NCI-H2227 (cell line): ENCODE results near the gene STX12.
"Not testable (repeated sequence)": the region's sequence is repeated elsewhere in the genome, so short reads cannot be mapped to it uniquely, and the experiment has no call there.

Experiments
- DNase-seq: peaks from one replicate; lab custom pipeline; 2025; ENCODE audit not compliant: unreplicated experiment; lab: John Stamatoyannopoulos, UW

Gene STX12

DNA sequence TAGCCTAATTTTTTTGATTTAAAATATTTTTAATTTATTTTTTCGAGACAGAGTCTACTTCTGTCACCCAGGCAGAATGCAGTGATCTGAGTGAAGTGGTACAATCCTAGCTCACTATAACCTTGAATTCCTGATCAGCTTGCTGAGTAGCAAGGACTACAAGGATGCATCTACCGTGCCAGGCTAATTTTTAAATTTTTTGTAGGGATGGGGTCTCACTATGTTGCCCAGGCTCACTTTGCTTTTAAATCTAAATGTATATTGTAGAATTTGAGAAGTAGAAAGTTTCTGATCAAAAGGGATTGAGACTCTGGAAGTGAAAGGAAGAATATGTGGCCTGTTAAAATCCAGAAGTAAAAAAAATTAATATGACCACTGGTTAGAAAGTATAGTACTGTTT lies 1.6 kb downstream of the STX12 start:
- DNase-seq = no peak

DNA sequence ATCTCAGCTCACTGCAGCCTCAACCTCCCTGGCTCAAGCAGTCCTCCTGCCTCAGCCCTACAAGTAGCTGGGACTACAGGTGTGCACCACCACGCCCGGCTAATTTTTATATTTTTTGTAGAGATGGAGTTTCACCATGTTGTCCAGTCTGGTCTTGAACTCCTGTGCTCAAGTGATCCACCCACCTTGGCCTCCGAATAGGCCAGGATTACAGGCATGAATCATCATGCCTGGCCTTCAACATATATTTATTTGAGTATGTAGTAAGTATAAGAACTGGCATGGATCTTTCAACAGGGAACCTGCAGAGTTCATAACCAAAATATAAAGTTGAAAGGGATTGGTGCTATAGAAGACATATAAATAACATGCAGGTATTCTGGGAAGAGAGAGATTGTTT lies 2.3 kb downstream of the STX12 start:
- DNase-seq = not testable (repeated sequence)

DNA sequence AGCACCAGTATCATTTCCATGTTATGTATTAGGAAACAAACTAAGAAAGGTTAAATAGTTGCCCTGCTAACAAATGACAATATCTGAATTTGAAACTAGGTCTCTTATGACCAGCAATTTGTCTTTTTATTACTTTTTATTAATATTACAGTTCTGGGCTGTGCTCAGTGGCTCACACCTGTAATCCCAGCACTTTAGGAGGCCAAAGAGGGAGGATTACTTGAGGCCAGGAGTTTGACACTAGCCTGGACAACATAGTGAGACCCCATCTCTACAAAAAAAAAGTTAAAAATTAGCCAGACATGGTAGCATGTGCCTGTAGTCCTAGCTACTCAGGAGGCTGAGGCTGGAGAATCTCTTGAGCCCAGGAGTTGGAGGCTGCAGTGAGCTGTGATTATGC lies 3.3 kb downstream of the STX12 start:
- DNase-seq = not testable (repeated sequence)

- DNase-seq = no peak
Observed at GRCh38 chr1:27778056-27778455, 5.0 kb downstream of the STX12 start.

- no peak for DNase-seq
Observed at GRCh38 chr1:27779122-27779521, 6.1 kb downstream of the STX12 start.

- no peak for DNase-seq
Observed at GRCh38 chr1:27782950-27783349, 9.9 kb downstream of the STX12 start.

DNA sequence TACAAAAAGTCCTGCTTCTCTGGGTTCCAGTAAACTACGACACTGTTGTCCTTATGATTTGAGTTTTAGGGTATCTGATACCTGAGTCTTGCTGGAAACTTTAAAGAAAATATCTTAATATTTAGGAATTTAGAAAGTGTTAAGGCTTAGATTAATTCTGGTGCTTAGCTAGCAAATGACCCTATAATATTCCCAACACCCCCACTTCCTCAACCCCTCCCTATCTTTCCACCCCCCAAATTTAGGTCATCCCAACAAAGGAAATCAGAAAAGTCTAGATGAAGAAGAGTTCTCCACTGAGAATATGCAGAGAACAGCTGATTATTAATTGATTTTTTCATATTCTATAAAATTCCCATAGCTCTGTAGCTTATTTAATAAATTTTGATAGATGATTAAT lies 11.7 kb downstream of the STX12 start:
- DNase-seq = no peak

DNA sequence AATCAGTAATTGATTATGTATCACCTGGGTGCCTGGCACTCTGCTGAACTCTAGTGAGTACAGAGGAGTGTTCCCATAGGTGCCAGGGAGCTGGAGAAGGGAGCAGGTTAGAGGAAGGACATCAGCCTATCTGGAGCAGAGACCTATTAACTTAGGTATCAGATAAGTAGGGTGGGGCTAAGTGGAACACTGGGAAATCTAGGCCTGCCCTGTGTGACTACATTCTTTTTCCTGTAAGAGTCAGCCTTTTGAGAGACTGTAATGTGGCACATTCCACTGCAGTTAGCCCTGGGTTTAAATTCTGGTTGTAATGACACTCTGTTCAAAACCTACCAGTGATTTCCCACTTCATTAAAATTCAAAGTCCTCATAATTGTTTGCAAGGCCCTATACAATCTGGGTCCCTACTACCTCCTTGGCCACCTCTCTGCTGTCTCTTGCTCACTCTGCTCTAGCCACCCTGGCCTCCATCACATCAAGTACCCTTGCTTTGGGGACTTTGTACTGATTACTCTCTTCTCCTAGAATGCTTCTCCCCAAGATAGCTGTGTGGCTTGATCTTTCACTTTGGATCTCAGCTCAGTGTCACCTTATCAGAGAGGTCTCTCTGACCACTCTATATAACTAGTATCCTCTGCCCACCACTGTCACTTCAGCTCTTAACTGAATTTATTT lies 12.9 kb downstream of the STX12 start:
- no peak for DNase-seq

- no peak for DNase-seq
Observed at GRCh38 chr1:27787895-27788294, 14.9 kb downstream of the STX12 start.

DNA sequence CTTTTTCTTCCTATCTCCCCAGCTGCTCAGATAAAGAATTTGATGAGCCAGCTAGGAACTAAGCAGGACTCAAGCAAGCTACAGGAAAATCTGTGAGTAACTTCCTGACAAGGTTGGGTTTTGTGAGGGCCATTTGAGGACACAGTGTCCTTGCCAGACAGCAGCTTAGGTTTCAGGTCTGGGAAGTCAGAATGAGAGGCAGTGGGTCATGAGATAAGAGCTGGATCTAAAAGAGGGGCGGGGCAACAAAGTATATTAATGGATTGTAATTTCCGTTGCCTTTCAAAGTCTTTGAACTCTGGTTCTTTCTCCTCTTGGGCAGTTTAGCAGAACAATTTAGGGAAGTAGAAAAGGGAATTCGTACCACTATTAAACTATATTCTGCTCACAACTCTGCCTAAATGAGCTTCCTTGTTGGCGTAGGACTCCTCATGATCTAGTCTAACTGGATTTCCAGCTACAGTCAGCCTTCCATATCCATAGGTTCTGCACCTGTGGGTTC lies 16.6 kb downstream of the STX12 start:
- peak; percentile 65 for DNase-seq

GRCh38 chr1:27790270-27790669 lies 17.3 kb downstream of the STX12 start:
- not testable (repeated sequence) for DNase-seq

DNA sequence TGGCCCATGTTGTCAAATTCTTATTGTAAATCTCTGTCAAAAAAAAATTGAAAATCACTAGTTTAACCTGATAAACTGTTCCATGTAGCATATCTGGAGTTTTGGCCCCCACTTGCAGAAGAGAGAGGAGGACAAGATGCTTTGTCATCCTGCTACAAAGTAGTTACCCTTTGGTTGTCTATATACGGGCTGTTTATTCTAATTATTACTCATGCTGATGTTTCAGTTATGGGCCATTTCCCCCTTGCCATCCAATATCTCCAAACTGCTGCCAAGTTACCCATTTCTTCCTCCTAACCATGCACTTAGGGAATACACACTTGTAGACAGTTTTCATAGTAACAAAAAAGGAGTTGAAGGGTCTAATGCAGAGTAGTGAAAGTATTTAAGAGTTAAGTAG lies 22.6 kb downstream of the STX12 start:
- DNase-seq = no peak

GRCh38 chr1:27804791-27805190 lies 31.8 kb downstream of the STX12 start:
- DNase-seq = no peak

GRCh38 chr1:27806758-27807157 lies 33.7 kb downstream of the STX12 start:
- DNase-seq = no peak

- DNase-seq = no peak
Observed at GRCh38 chr1:27807385-27807784, 34.4 kb downstream of the STX12 start.

DNA sequence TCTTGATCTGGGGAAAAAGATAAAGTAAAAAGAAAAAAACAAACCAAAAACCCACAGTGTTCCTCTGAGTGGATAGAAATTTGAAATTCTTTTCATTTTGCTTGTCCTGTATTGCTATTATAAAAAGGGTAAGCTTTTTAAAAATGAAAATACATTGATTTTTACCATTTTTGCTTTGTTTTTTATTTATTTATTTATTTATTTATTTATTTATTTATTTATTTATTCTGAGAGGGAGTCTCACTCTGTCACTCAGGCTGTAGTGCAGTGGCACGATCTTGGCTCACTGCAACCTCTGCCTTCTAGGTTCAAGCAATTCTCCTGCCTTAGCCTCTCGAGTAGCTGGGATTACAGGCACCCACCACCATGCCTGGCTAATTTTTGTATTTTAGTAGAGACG lies 35.1 kb downstream of the STX12 start:
- not testable (repeated sequence) for DNase-seq

DNA sequence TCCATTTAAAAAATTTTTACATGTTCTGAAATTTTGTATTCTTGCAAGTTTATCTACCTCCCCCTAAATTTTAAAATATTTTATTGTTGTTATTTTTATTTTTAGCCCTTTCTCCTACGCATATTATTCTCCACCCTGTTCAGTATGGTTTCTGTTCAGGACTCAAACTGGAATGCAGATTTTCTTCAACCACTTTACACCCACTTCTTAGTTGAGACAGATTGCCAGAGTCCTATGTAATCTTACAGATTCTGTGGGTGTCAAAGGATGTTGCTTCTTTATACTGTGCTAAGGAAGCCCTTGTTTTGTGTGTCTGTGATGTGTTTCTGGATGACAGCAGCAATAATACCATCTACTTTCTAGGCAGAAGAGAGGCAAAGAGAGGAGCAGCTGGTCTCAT lies 36.9 kb downstream of the STX12 start:
- no peak for DNase-seq

DNA sequence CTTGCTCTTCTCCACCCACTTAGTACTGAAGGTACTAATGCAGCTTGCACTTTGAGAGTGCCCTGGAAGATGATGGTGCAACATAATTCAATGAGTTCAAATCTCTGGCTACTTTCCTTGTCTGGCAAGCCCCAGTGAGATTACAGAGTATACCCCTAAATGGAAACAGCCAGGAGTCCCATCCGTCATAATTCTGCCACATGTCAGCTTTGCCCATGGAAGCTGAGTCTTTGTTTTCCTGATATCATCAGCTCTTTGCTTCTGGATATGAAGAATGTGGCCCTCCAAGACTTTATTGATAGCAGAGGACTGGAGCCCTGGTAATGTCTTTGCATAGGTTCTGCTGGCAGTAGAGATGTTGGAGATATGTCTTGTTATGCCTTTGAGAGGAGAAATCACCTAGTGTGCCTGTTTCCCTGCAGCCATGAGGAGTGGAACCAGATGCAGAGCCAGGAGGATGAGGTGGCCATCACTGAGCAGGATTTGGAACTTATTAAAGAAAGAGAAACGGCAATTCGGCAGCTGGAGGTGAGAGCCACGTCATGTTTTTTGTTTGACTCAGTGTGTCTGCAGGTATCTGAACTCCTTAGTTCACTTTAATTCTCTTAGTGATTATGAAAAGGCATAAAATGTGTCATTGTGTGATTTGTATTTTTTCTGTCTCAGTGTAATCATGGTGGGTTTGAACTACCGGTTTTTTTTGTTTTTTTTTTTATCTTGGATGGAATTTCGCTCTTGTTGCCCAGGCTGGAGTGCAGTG lies 38.9 kb downstream of the STX12 start:
- no peak for DNase-seq

DNA sequence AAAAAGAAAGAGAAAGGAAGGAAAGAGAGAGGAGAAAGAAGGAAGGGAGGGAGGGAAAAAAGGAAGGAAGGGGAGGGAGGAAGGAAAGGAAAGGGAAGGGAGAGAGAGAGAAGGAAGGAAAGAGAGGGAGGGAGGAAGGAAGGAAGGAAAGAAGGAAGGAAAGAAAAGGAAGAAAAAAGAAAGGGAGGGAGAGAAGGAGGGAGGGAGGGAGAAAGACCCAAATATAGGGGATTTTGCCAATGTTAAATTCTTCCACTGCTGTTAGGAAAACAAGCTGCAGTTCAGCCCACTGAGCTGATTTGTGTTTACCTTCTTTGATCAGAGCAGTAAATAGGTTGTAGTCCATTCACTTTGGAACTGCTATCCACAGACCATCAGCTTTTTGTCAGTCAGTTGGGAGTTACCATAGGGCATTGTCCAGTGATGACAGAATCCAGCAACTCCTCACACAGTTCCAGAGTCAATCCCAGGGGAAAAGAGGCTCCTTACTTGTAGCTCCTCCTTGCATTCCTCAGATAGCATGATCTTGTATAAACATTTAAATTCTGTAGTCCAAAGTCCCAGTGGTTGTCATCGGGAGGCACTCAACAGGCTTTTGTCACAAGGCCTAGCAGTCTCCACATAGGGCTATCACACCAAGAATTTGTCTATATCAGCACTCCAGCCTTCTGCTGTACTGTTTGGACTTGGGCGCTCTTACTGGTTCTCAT lies 44.1 kb downstream of the STX12 start:
- no peak for DNase-seq

DNA sequence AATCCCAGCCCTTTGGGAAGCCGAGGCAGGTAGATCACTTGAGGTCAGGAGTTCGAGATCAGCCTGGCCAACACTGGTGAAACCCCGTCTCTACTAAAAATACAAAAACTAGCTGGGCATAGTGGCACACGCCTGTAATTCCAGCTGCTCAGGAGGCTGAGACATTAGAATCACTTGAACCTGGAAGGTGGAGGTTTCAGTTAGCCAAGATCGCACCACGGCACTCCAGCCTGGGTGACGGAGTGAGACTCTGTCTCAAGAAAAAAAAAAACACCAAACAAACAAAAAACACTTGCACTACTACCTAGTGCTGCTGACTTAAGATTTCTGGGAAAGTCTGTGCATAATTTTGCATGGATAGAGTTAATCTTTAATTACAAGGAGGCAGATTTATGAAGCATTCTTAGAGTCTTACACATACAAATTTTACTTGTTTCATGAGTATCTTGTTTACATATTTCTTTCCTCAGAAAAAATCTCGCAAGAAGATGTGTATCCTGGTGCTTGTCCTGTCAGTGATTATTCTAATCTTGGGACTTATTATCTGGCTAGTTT lies 48.8 kb downstream of the STX12 start:
- DNase-seq = no peak

DNA sequence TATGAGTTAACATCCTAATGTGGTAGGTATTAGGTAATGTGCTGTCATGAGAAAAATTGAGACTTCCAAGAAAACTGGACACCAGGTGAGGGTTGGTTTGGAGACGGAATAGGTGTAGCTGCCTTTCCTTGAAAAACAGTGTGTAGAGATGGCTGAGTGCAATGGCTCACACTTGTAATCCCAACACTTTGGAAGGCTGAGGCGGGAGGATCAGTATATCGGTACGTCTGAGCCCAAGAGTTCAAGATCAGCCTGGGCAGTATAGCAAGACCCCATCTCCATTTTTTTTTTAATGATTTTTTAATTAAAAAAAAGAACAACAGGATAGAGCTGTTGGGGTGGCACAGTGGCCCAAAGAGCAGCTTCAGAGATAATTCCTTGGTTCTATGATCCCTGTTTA lies 50.8 kb downstream of the STX12 start:
- DNase-seq = no peak

DNA sequence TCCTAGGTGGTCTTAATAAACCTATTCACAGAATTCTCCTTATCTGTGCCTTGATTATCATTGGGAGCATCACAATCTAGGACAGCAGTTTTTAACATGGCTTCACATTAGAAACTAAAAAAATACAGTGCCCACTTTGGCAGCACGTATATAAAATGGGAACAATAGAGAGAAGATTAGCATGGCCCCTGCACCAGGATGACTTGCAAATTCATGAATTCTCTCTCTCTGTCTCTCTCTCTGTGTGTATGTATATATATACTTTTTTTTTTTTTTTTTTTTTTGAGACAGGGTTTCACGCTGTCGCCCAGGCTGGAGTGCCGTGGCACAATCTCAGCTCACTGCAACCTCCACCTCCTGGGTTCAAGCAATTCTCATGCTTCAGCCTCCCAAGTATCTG lies 51.4 kb downstream of the STX12 start:
- no peak for DNase-seq
